Trophoblast cell (in vitro differentiated cells and primary cell): ENCODE results near the gene PKD1L1.
"Not testable (repeated sequence)": the region's sequence is repeated elsewhere in the genome, so short reads cannot be mapped to it uniquely, and the experiment has no call there.

Experiments used
- DNase-seq, 2 donors: peaks; one replicate each; pipeline ENCODE4 v3.0.0-alpha.2; 2016
- H2AFZ ChIP-seq: 2 replicates; pipeline ENCODE4 v1.6.1; 2013; ENCODE audit warnings: low read length, moderate library complexity, mild to moderate bottlenecking; ENCODE audit not compliant: insufficient read depth, poor library complexity
- H2AK5ac ChIP-seq: 2 replicates; pipeline ENCODE4 v1.6.1; 2013; ENCODE audit warnings: mild to moderate bottlenecking, low read length
- H2BK120ac ChIP-seq: 2 replicates; pipeline ENCODE4 v1.6.1; 2013; ENCODE audit warnings: low read length, mild to moderate bottlenecking, moderate library complexity; ENCODE audit not compliant: insufficient read depth, poor library complexity
- H2BK12ac ChIP-seq: 2 replicates; pipeline ENCODE4 v1.6.1; 2013; ENCODE audit warnings: mild to moderate bottlenecking, low read length, moderate library complexity
- H2BK5ac ChIP-seq: 2 replicates; pipeline ENCODE4 v1.6.1; 2013; ENCODE audit warnings: low read length, low read depth, moderate library complexity, mild to moderate bottlenecking; ENCODE audit not compliant: poor library complexity
- H3K14ac ChIP-seq: 2 replicates; pipeline ENCODE4 v1.6.1; 2013; ENCODE audit warnings: mild to moderate bottlenecking, low read length
- H3K18ac ChIP-seq: 2 replicates; pipeline ENCODE4 v1.6.1; 2013; ENCODE audit warnings: mild to moderate bottlenecking, low read length
- H3K23ac ChIP-seq: 2 replicates; pipeline ENCODE4 v1.6.1; 2013; ENCODE audit warnings: low read length
- H3K27ac ChIP-seq: 2 replicates; pipeline ENCODE4 v1.5.1; 2013; ENCODE audit warnings: low read depth, mild to moderate bottlenecking, inconsistent platforms, low read length, moderate library complexity
- H3K27me3 ChIP-seq: 2 replicates; pipeline ENCODE4 v1.6.1; 2013; ENCODE audit warnings: inconsistent platforms, mild to moderate bottlenecking, low read length, moderate library complexity; ENCODE audit not compliant: insufficient read depth
- H3K36me3 ChIP-seq, 2 experiments: 1 replicate in 1 of 2; 2 replicates in 1 of 2; pipeline ENCODE4 v1.6.1; 2013; ENCODE audit warnings: low read length in 2 of 2, mild to moderate bottlenecking in 2 of 2, moderate library complexity in 1 of 2; ENCODE audit not compliant: insufficient read depth in 2 of 2, control insufficient read depth in 1 of 2
- H3K4ac ChIP-seq: 2 replicates; pipeline ENCODE4 v1.6.1; 2013; ENCODE audit warnings: low read depth, mild to moderate bottlenecking, low read length, moderate library complexity
- H3K4me1 ChIP-seq, 2 experiments: 1 replicate in 1 of 2; 2 replicates in 1 of 2; pipeline ENCODE4 v1.6.1; 2013; ENCODE audit warnings: low read length in 2 of 2, mild to moderate bottlenecking in 2 of 2, moderate library complexity in 1 of 2; ENCODE audit not compliant: insufficient read depth in 2 of 2, control insufficient read depth in 1 of 2
- H3K4me2 ChIP-seq: 2 replicates; pipeline ENCODE4 v1.6.1; 2013; ENCODE audit warnings: inconsistent platforms, mild to moderate bottlenecking, low read length, moderate library complexity
- H3K4me3 ChIP-seq: 2 replicates; pipeline ENCODE4 v1.5.1; 2013; ENCODE audit warnings: mild to moderate bottlenecking, low read depth, low read length, inconsistent platforms
- H3K79me1 ChIP-seq: one replicate; pipeline ENCODE4 v1.6.1; 2013; ENCODE audit warnings: low read length
- H3K79me2 ChIP-seq: 2 replicates; pipeline ENCODE4 v1.6.1; 2013; ENCODE audit warnings: low read length, mild to moderate bottlenecking; ENCODE audit not compliant: control insufficient read depth, insufficient read depth, poor library complexity
- H3K9ac ChIP-seq: 2 replicates; pipeline ENCODE4 v1.6.1; 2013; ENCODE audit warnings: mild to moderate bottlenecking, low read length
- H3K9me3 ChIP-seq: 2 replicates; pipeline ENCODE4 v1.6.1; 2013; ENCODE audit warnings: low read depth, mild to moderate bottlenecking, control low read depth, inconsistent platforms, low read length; ENCODE audit not compliant: insufficient read depth
- H4K12ac ChIP-seq: 2 replicates; pipeline ENCODE4 v1.6.1; 2013; ENCODE audit warnings: low read depth, mild to moderate bottlenecking, low read length, moderate library complexity
- H4K8ac ChIP-seq: 2 replicates; pipeline ENCODE4 v1.6.1; 2013; ENCODE audit warnings: low read depth, mild to moderate bottlenecking, low read length, moderate library complexity
- H4K91ac ChIP-seq: one replicate; pipeline ENCODE4 v1.6.1; 2013; ENCODE audit warnings: low read depth, mild to moderate bottlenecking, low read length, moderate library complexity
- WGBS: extraction: QIAGEN DNeasy Blood & Tissue Kit; methylation state at CpG from one replicate; pipeline ENCODE4 v1.1.7; 2013; ENCODE audit warnings: missing lambda C conversion rate; ENCODE audit not compliant: insufficient read length, insufficient coverage; ENCODE audit errors: extremely low coverage; 5-methylcytosine and 5-hydroxymethylcytosine counted together

Gene PKD1L1

GRCh38 chr7:47980648-47981047, 32.4 kb upstream of the PKD1L1 start:
- H2AK5ac ChIP-seq, H3K23ac ChIP-seq, H3K9ac ChIP-seq, H3K27me3 ChIP-seq, H4K12ac ChIP-seq, H3K4me3 ChIP-seq, H2BK12ac ChIP-seq, H4K91ac ChIP-seq, H3K4me2 ChIP-seq, H4K8ac ChIP-seq, H3K4ac ChIP-seq, H3K79me2 ChIP-seq, H3K18ac ChIP-seq, H2BK120ac ChIP-seq, DNase-seq, H2BK5ac ChIP-seq, H3K9me3 ChIP-seq, H2AFZ ChIP-seq, H3K4me1 ChIP-seq, H3K14ac ChIP-seq, H3K79me1 ChIP-seq, H3K27ac ChIP-seq: not testable (repeated sequence)
- peaks cover 7 to 21% of the 10 kb centered on the region in 2 experiments for H3K36me3 ChIP-seq
- WGBS: no CpG with 5 or more reads among the region's 5 CpGs

GRCh38 chr7:47979832-47980181, 31.5 kb upstream of the PKD1L1 start:
- Histone ChIP-seq H3K9ac (no peak overlapping the region), H4K8ac (peak overlapping the region; percentile 68), H3K79me2 (peaks cover 2% of the 10 kb centered on the region), H3K4me1 (peaks cover 0 to 3% of the 10 kb centered on the region in 2 experiments), H2AK5ac (no peak overlapping the region), H3K27ac (no peak overlapping the region), H3K14ac (no peak overlapping the region), H3K23ac (no peak overlapping the region), H3K18ac (no peak overlapping the region), H2BK120ac (no peak overlapping the region), H3K79me1 (peaks cover 2% of the 10 kb centered on the region), H4K91ac (no peak overlapping the region), H2BK12ac (no peak overlapping the region), H3K9me3 (no peaks in the 10 kb centered on the region), H3K36me3 (peaks cover 11 to 26% of the 10 kb centered on the region in 2 experiments), H3K4me3 (no peak overlapping the region), H2BK5ac (no peak overlapping the region), H3K4ac (no peak overlapping the region), H3K4me2 (peak overlapping the region; percentile 79), H2AFZ (no peak overlapping the region), H3K27me3 (no peaks in the 10 kb centered on the region), H4K12ac (no peak overlapping the region)
- DNase-seq: no peak
- WGBS: no CpG with 5 or more reads among the region's 7 CpGs

GRCh38 chr7:47979145-47979831, 31.0 kb upstream of the PKD1L1 start, which contains the start of gene HUS1:
TSS of gene HUS1 (minus strand) at chr7:47979615. CDS start at chr7:47979519, 96 bp downstream.
- Histone ChIP-seq H3K18ac (peak within 1 kb of the TSS; percentile 12), H4K8ac (peak within 1 kb of the TSS; percentile 68), H2AFZ (peak within 1 kb of the TSS; percentile 43), H2AK5ac (no peak within 1 kb of the TSS), H3K4ac (no peak within 1 kb of the TSS), H3K36me3 (peaks cover 15 to 31% of the 10 kb centered on the region in 2 experiments), H2BK5ac (peak within 1 kb of the TSS; percentile 21), H3K14ac (peak within 1 kb of the TSS; percentile 15), H3K79me1 (peaks cover 2% of the 10 kb centered on the region), H3K23ac (no peak within 1 kb of the TSS), H3K27ac (peak within 1 kb of the TSS; percentile 62), H3K4me1 (peaks cover 0 to 3% of the 10 kb centered on the region in 2 experiments), H2BK120ac (no peak within 1 kb of the TSS), H2BK12ac (no peak within 1 kb of the TSS), H3K9me3 (no peaks in the 10 kb centered on the region), H3K9ac (peak within 1 kb of the TSS; percentile 25), H3K27me3 (no peaks in the 10 kb centered on the region), H4K91ac (peak within 1 kb of the TSS; percentile 31), H3K79me2 (peaks cover 2% of the 10 kb centered on the region), H3K4me2 (peak within 1 kb of the TSS; percentile 79), H4K12ac (peak within 1 kb of the TSS; percentile 61), H3K4me3 (peak within 1 kb of the TSS; percentile 81)
- DNase-seq: peak; percentile 86 to 91
- no CpG with 5 or more reads among the region's 62 CpGs for WGBS

- Histone ChIP-seq H3K4me3 (peak overlapping the region; percentile 81), H4K91ac (no peak overlapping the region), H2AFZ (peak overlapping the region; percentile 43), H2AK5ac (no peak overlapping the region), H3K18ac (no peak overlapping the region), H3K36me3 (peaks cover 18 to 36% of the 10 kb centered on the region in 2 experiments), H3K23ac (no peak overlapping the region), H3K4ac (no peak overlapping the region), H3K9ac (peak overlapping the region; percentile 18), H3K9me3 (no peaks in the 10 kb centered on the region), H3K79me1 (peaks cover 2% of the 10 kb centered on the region), H3K14ac (no peak overlapping the region), H3K27me3 (no peaks in the 10 kb centered on the region), H3K4me1 (peaks cover 0 to 3% of the 10 kb centered on the region in 2 experiments), H2BK5ac (no peak overlapping the region), H3K27ac (no peak overlapping the region), H3K79me2 (peaks cover 2% of the 10 kb centered on the region), H4K8ac (no peak overlapping the region), H4K12ac (no peak overlapping the region), H3K4me2 (peak overlapping the region; percentile 79), H2BK12ac (no peak overlapping the region), H2BK120ac (no peak overlapping the region)
- no peak for DNase-seq
- no CpG with 5 or more reads among the region's 4 CpGs for WGBS
Measured at GRCh38 chr7:47978790-47979144, 30.5 kb upstream of the PKD1L1 start.
